Parathyroid adenoma (tissue), 2 donors: ENCODE measurements around the gene GRXCR2.

ENCODE experiments used
- H2AFZ ChIP-seq: fragments of 300-600 bp; sonication (generic); one replicate; pipeline ENCODE4 v1.7.0; 2017; ENCODE audit warnings: antibody characterized with exemption, mild to moderate bottlenecking
- H3K27ac ChIP-seq: fragments of 300-600 bp; sonication (generic); one replicate; pipeline ENCODE4 v1.7.0; 2017
- H3K27me3 ChIP-seq: fragments of 300-600 bp; sonication (generic); one replicate; pipeline ENCODE4 v1.7.0; 2017; ENCODE audit warnings: low read length; ENCODE audit not compliant: control insufficient read depth, insufficient read depth
- H3K36me3 ChIP-seq: fragments of 300-600 bp; sonication (generic); one replicate; pipeline ENCODE4 v1.7.0; 2017; ENCODE audit warnings: low read length; ENCODE audit not compliant: control insufficient read depth, insufficient read depth
- H3K4me1 ChIP-seq: fragments of 300-600 bp; sonication (generic); one replicate; pipeline ENCODE4 v1.7.0; 2017; ENCODE audit warnings: control low read depth
- H3K4me2 ChIP-seq: fragments of 300-600 bp; sonication (generic); one replicate; pipeline ENCODE4 v1.7.0; 2017; ENCODE audit warnings: low read length
- H3K4me3 ChIP-seq: fragments of 300-600 bp; sonication (generic); one replicate; pipeline ENCODE4 v1.7.0; 2017; ENCODE audit warnings: low read depth, low read length
- H3K79me2 ChIP-seq: fragments of 300-600 bp; sonication (generic); one replicate; pipeline ENCODE4 v1.7.0; 2017; ENCODE audit warnings: control low read depth
- H3K9ac ChIP-seq: fragments of 300-600 bp; sonication (generic); one replicate; pipeline ENCODE4 v1.7.0; 2017; ENCODE audit warnings: mild to moderate bottlenecking
- H3K9me3 ChIP-seq: fragments of 300-600 bp; sonication (generic); one replicate; pipeline ENCODE4 v1.7.0; 2017; ENCODE audit warnings: low read length; ENCODE audit not compliant: control insufficient read depth
- TF ChIP-seq, protein P1 (sequence below): fragments of 300-600 bp; sonication (generic); IDR thresholded peaks from one replicate; pipeline ENCODE4 v1.7.0; 2017; ENCODE audit warnings: antibody characterized with exemption, mild to moderate bottlenecking
- donor health status: primary hyperparathyroidism.

GRXCR2 gene

GRCh38 chr5:145889611-145890010 is 16.8 kb upstream of the GRXCR2 start:
- no peak overlapping the region for H3K27ac ChIP-seq
- no peaks in the 10 kb centered on the region for H3K9me3 ChIP-seq
- no peak overlapping the region for H2AFZ ChIP-seq
- no peaks in the 10 kb centered on the region for H3K27me3 ChIP-seq
- H3K4me1 ChIP-seq, result no peaks in the 10 kb centered on the region
- peak overlapping the region; percentile 45 for H3K4me2 ChIP-seq
- H3K79me2 ChIP-seq, result no peaks in the 10 kb centered on the region
- no peak overlapping the region for H3K9ac ChIP-seq
- no peaks in the 10 kb centered on the region for H3K36me3 ChIP-seq
- TF ChIP-seq, protein P1, sequence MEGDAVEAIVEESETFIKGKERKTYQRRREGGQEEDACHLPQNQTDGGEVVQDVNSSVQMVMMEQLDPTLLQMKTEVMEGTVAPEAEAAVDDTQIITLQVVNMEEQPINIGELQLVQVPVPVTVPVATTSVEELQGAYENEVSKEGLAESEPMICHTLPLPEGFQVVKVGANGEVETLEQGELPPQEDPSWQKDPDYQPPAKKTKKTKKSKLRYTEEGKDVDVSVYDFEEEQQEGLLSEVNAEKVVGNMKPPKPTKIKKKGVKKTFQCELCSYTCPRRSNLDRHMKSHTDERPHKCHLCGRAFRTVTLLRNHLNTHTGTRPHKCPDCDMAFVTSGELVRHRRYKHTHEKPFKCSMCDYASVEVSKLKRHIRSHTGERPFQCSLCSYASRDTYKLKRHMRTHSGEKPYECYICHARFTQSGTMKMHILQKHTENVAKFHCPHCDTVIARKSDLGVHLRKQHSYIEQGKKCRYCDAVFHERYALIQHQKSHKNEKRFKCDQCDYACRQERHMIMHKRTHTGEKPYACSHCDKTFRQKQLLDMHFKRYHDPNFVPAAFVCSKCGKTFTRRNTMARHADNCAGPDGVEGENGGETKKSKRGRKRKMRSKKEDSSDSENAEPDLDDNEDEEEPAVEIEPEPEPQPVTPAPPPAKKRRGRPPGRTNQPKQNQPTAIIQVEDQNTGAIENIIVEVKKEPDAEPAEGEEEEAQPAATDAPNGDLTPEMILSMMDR, result no peak
- H3K4me3 ChIP-seq, result no peak overlapping the region

DNA sequence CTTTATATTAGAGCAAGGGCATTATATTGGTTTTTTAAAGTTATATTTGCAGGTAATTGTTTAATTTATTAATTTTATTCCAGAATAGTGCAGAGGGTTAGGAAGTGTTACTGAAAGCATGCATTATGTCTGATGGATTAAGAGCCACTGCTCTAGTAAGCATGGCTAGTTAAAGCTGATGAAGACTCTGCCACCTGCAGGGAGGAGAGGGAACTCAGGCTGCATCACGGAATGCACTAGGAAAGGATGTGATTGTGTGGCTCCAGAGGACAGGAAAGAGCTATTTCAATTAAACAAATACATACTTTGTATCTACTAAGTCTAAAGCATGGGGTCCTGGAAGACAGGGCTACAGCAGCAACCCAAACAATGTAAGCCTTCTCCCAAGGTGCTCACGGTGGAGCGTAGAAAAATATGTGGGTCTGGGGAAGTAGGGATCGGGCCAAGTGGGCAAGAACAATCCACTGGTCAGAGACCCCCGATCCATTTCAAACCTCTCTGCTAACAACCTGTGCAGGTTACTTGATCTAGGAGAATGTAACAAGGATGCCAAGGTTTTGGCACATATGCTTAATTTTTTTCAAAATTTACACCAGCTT is 15.3 kb upstream of the GRXCR2 start:
- Histone ChIP-seq H3K9ac (no peak overlapping the region), H3K4me1 (no peaks in the 10 kb centered on the region), H3K79me2 (no peaks in the 10 kb centered on the region), H3K4me3 (no peak overlapping the region), H3K4me2 (no peak overlapping the region), H3K27ac (no peak overlapping the region), H3K36me3 (no peaks in the 10 kb centered on the region), H3K9me3 (no peaks in the 10 kb centered on the region), H2AFZ (no peak overlapping the region), H3K27me3 (no peaks in the 10 kb centered on the region)
- TF ChIP-seq, protein P1, result peak; percentile 43

DNA sequence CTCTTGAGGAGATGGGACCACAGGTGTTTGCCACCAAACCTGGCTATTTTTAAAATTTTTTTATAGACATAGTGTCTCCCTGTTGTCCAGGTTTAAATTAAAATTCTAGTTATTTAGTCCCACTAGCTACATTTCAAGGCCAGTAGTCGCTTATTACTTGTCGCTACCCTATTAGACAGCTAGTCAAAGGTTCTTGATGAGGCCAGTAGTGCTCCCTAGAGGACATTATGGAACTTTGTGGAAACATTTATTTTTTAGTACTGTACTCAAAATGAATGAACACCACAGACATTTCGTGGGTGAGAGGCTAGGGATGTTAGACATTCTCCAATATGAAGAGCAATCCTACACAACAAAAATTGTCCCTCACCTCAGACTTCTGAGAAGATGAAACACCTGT is 14.4 kb upstream of the GRXCR2 start:
- H3K9ac ChIP-seq, result no peak overlapping the region
- H3K4me1 ChIP-seq, result no peaks in the 10 kb centered on the region
- no peaks in the 10 kb centered on the region for H3K9me3 ChIP-seq
- H3K79me2 ChIP-seq, result no peaks in the 10 kb centered on the region
- H3K36me3 ChIP-seq, result no peaks in the 10 kb centered on the region
- H3K4me2 ChIP-seq, result no peak overlapping the region
- H3K4me3 ChIP-seq, result no peak overlapping the region
- no peak overlapping the region for H2AFZ ChIP-seq
- H3K27ac ChIP-seq, result no peak overlapping the region
- no peaks in the 10 kb centered on the region for H3K27me3 ChIP-seq
- TF ChIP-seq, protein P1, result no peak

DNA sequence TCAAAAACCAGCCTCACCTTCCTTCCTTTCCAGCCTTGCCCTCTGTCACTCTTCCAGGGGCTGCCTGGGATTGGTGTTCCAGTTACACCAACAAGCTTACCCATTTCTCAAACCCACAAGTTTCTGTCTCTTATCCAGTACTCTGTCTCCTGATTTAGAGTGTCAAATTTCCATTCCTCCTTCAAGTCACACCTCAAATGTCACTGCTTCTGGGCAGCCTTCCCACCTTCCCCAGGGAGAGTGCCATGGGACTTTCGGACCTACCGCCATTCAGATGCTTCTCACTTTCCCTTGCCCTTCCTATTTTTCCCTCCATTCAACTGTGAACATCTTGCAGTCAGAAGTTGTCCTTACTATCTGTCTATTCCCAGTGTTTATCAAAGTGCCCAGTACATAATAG is 2.0 kb upstream of the GRXCR2 start:
- TF ChIP-seq, protein P1, result no peak
- Histone ChIP-seq H3K27me3 (no peaks in the 10 kb centered on the region), H3K4me1 (no peaks in the 10 kb centered on the region), H3K79me2 (no peaks in the 10 kb centered on the region), H2AFZ (no peak overlapping the region), H3K9me3 (no peaks in the 10 kb centered on the region), H3K4me2 (no peak overlapping the region), H3K9ac (no peak overlapping the region), H3K4me3 (no peak overlapping the region), H3K27ac (no peak overlapping the region), H3K36me3 (no peaks in the 10 kb centered on the region)

DNA sequence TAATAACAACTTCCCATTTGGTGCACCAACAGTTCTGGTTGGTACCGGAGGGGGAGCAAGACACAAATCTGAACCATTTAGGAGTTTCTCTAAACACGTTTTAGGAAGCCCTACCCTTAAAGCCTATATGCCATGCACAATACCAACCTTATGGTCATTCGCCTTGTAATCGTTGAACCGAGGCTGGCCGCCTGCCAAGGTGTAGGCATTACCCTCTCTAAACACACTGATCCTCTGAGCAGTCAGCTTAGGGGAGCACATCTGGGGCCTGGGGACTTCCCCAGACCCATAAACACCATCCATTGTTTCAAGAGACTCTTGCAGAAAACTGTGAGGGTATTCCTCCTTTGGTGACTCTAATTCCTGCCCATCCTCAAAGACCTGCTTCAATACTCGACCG is 328 bp downstream of the GRXCR2 start:
- TF ChIP-seq, protein P1, result no peak
- Histone ChIP-seq H3K27me3 (no peaks in the 10 kb centered on the region), H3K4me1 (no peaks in the 10 kb centered on the region), H3K9ac (no peak overlapping the region), H3K4me3 (no peak overlapping the region), H3K4me2 (no peak overlapping the region), H3K36me3 (no peaks in the 10 kb centered on the region), H2AFZ (no peak overlapping the region), H3K9me3 (no peaks in the 10 kb centered on the region), H3K27ac (no peak overlapping the region), H3K79me2 (no peaks in the 10 kb centered on the region)
